GM12878 (cell line): ENCODE data around the gene EIF2B4. TPM values are rescaled to one million over a fixed set of nuclear protein-coding genes. Genes with fewer than 3 reads are reported as not detected.

ENCODE experiments used
- ATAC-seq: fragments of 200-7000 bp; cut with Tn5 transposase; 3 replicates; pipeline ENCODE4 v1.9.1; 2020; ENCODE audit warnings: mild to moderate bottlenecking, moderate library complexity
- BruUV-seq: library from RNA; stranded (reverse); fragments of 400-500 nt; replicated peaks from 2 replicates; lab custom pipeline; 2021; lab: Mats Ljungman, UMichigan
- CTCF ChIA-PET: fragments of 300-600 bp; sonication (Branson Sonifier 250); formaldehyde crosslinking; extraction: SDS; loops from one replicate; lab custom pipeline; 2021; ENCODE audit warnings: inconsistent platforms; lab: Yijun Ruan, JAX
- POLR2A ChIA-PET: fragments of 350-600 bp; formaldehyde crosslinking; extraction: SDS; loops from one replicate; lab custom pipeline; 2021; ENCODE audit warnings: inconsistent platforms; lab: Charles Lee
- RAD21 ChIA-PET: fragments of 300-600 bp; sonication (Branson Sonifier 250); formaldehyde crosslinking; loops from one replicate; lab custom pipeline; 2023; ENCODE audit warnings: antibody characterized with exemption; ENCODE audit not compliant: unreplicated experiment; lab: Charles Lee
- SMC1A ChIA-PET: fragments of 300-600 bp; sonication (Branson Sonifier 250); formaldehyde crosslinking; loops from one replicate; lab custom pipeline; 2023; ENCODE audit not compliant: unreplicated experiment, uncharacterized antibody; lab: Charles Lee
- DNase-seq: peaks from one replicate; pipeline ENCODE4 v3.0.0-alpha.2; 2011; ENCODE audit warnings: low read depth, low spot score
- FAIRE-seq: peaks from 3 replicates; lab custom pipeline; 2011; peaks lifted over from hg19 to GRCh38; lab: Jason Lieb, UNC
- H2AFZ ChIP-seq: 2 replicates; pipeline ENCODE4 v1.6.0; 2011; ENCODE audit warnings: low read depth, low read length, control low read depth; ENCODE audit not compliant: control insufficient read depth
- H3K27ac ChIP-seq: 2 replicates; pipeline ENCODE4 v1.5.1; 2011; ENCODE audit warnings: control low read depth; ENCODE audit not compliant: control insufficient read depth, insufficient read depth
- H3K27me3 ChIP-seq, 2 experiments: replicated peaks in 1 of 2; 2 replicates each; pipeline versions ENCODE4 v1.6.0 to v1.6.1; 2011; ENCODE audit warnings: low read length in 1 of 2; ENCODE audit not compliant: control insufficient read depth in 2 of 2, insufficient read depth in 2 of 2
- H3K36me3 ChIP-seq, 2 experiments: 2 replicates each; pipeline ENCODE4 v1.5.1; 2011; ENCODE audit warnings: low read length in 1 of 2; ENCODE audit not compliant: control insufficient read depth in 2 of 2, insufficient read depth in 2 of 2
- H3K4me1 ChIP-seq: 2 replicates; pipeline ENCODE4 v1.6.1; 2011; ENCODE audit warnings: mild to moderate bottlenecking, low read length, moderate library complexity, mixed read lengths; ENCODE audit not compliant: control insufficient read depth, insufficient read depth
- H3K4me2 ChIP-seq: 2 replicates; pipeline ENCODE4 v1.6.0; 2011; ENCODE audit warnings: control low read depth; ENCODE audit not compliant: control insufficient read depth, insufficient read depth
- H3K4me3 ChIP-seq: fragments of 200-600 bp; sonication (generic); 2 replicates; pipeline ENCODE4 v1.5.1; 2016
- H3K79me2 ChIP-seq: 2 replicates; pipeline ENCODE4 v1.6.0; 2011; ENCODE audit warnings: low read length; ENCODE audit not compliant: control insufficient read depth, insufficient read depth
- H3K9ac ChIP-seq: 2 replicates; pipeline ENCODE4 v1.8.0; 2011; ENCODE audit warnings: low read length, control low read depth, mixed read lengths; ENCODE audit not compliant: control insufficient read depth, insufficient read depth
- H3K9me3 ChIP-seq: replicated peaks from 3 replicates; pipeline ENCODE4 v1.5.1; 2011; ENCODE audit warnings: mild to moderate bottlenecking, low read length; ENCODE audit not compliant: control insufficient read depth, insufficient read depth
- H4K20me1 ChIP-seq: 2 replicates; pipeline ENCODE4 v1.6.0; 2011; ENCODE audit not compliant: control insufficient read depth, insufficient read depth
- ESRRA ChIP-seq: IDR thresholded peaks from 2 replicates; pipeline ENCODE4 v1.6.1; 2012; ENCODE audit warnings: mild to moderate bottlenecking, low read length, improper control_type of control experiment
- FOXM1 ChIP-seq: IDR thresholded peaks from 2 replicates; pipeline ENCODE4 v1.6.1; 2012; ENCODE audit warnings: low read depth, mild to moderate bottlenecking, inconsistent platforms, low read length, moderate library complexity
- MTA3 ChIP-seq: IDR thresholded peaks from 2 replicates; pipeline ENCODE4 v1.6.1; 2012; ENCODE audit warnings: low read length, inconsistent platforms, borderline replicate concordance
- PML ChIP-seq: IDR thresholded peaks from 2 replicates; pipeline ENCODE4 v1.6.1; 2012; ENCODE audit warnings: low read length, inconsistent platforms
- POLR2AphosphoS2 ChIP-seq: IDR thresholded peaks from 2 replicates; pipeline ENCODE4 v1.6.1; 2011; ENCODE audit warnings: low read depth, mild to moderate bottlenecking, low read length, improper control_type of control experiment, moderate library complexity
- RAD21 ChIP-seq: IDR thresholded peaks from 2 replicates; pipeline ENCODE4 v1.6.1; 2011; ENCODE audit warnings: mild to moderate bottlenecking, low read depth, low read length, moderate library complexity; ENCODE audit not compliant: insufficient read depth
- WGBS: methylation state at CpG from one replicate; pipeline ENCODE4 v1.1.6; 2016; ENCODE audit warnings: low lambda C conversion rate; ENCODE audit not compliant: insufficient replicate concordance, insufficient coverage; ENCODE audit errors: missing lambda C conversion rate; 5-methylcytosine and 5-hydroxymethylcytosine counted together
- in situ Hi-C: fragments of 300-500 bp; cut with MboI; formaldehyde crosslinking; loops from 9 replicates; pipeline ENCODE4 v1.14.3; 2018; ENCODE audit warnings: mixed read lengths
- intact Hi-C: fragments of 100-400 bp; cut with micrococcal nuclease; formaldehyde crosslinking; loops from one replicate; pipeline ENCODE4 v1.14.2; 2022; ENCODE audit not compliant: unreplicated experiment
- polyA plus RNA-seq, 11 experiments: library from polyadenylated mRNA; depleted of rRNA in 4 of 11; unstranded in 6 of 11; stranded (reverse) in 5 of 11; fragments of >200 nt; fragmentation: Nextera tagmentation in 4 of 11; fragmentation: Illumina TruSeq in 1 of 11; extraction: Ambion mirVana in 4 of 11; extraction: Trizol in 1 of 11; gene quantifications; 1 replicate in 1 of 11; 2 replicates in 10 of 11; pipeline versions ENCODE4 v1.2.1 to v1.2.3, GENCODE V29; 2011 to 2016; ENCODE audit warnings: inconsistent platforms in 2 of 11, missing spikeins in 2 of 11, low read depth in 1 of 11
- total RNA-seq, 4 experiments: library from RNA; depleted of rRNA in 3 of 4; stranded (reverse); fragments of >200 nt in 3 of 4; fragmentation: Illumina TruSeq in 1 of 4; extraction: Trizol in 1 of 4; gene quantifications; 2 replicates each; pipeline versions ENCODE4 v1.2.1 to v1.2.3, GENCODE V29; 2013 to 2021

The EIF2B4 gene
- total and polyA plus RNA-seq, 10 of the 15 experiments (the other 5 are each of a cell fraction or from before 2014, with no cell fraction given) = 13.4 to 53.9 (median 27.5) TPM

DNA sequence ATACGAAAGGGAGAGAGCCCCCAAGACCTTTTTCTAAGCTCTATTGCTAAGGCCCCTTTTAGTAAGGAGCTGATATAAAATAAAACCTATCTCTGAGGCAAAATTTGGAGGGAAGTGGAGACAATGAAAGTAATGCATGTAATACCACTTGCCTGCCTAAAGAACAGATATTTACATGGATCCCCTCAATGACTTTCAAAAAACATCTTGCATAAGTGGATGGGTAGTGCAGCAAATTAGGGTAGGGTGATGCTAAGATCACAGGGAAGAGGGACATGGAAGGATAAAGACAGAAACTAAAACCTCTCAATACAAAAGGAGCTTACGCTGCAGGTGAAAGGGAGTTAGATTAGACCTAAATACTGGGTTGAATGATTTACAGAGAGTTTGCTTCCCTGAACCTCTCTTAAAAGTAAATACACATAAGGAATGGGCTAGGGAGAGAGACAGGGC, 9.3 kb upstream of the EIF2B4 start:
- CTCF ChIA-PET = interaction anchor here (0.6 to 2.8 kb wide), 8 partner anchors 8 to 304 kb away, joined by 3 to 14 read pairs (median 4); partner anchors contain the start of gene NRBP1
- Histone ChIP-seq H3K36me3 (peaks cover 37 to 49% of the 10 kb centered on the region in 2 experiments), H4K20me1 (no peaks in the 10 kb centered on the region; the same call in 1 of the 2 replicates), H3K27me3 (no peaks in the 10 kb centered on the region)
- in situ Hi-C loops = no loop called here
- no peak for DNase-seq
- intact Hi-C loops = no loop called here
- RAD21 ChIA-PET = interaction anchor here (0.7 to 1.3 kb wide), 3 partner anchors 22 to 51 kb away, joined by 3 to 4 read pairs (median 3); no protein-coding TSS in a partner anchor
- TF ChIP-seq FOXM1 (no peak), RAD21 (no peak), MTA3 (0 out of 2 replicates have a peak, but pooled peaks have one; percentile 26), POLR2AphosphoS2 (0 out of 2 replicates have a peak, but pooled peaks have one; percentile 13), ESRRA (no peak), PML (0 out of 2 replicates have a peak, but pooled peaks have one; percentile 34)
- TF ChIP-seq, all 136 proteins: peak for 3
- H3K9ac ChIP-seq = peak overlapping the region; percentile 96
- ATAC-seq (no peak), FAIRE-seq (no peak)
- peak overlapping the region; percentile 69 for H3K4me3 ChIP-seq
- H3K79me2 ChIP-seq = peaks cover 15% of the 10 kb centered on the region
- ChIA-PET POLR2A (interaction anchor here (1.2 to 2.8 kb wide), 7 partner anchors 8 to 302 kb away, joined by 3 to 23 read pairs (median 6); partner anchors contain the start of genes GTF3C2, NRBP1 and PPM1G), SMC1A (interaction anchor here (1.0 to 3.1 kb wide), 5 partner anchors 8 to 329 kb away, joined by 3 to 9 read pairs (median 3); partner anchors contain the start of genes AGBL5, EIF2B4 and MPV17)
- H3K4me1 ChIP-seq = peaks cover 9% of the 10 kb centered on the region; the same call in 1 of the 2 replicates
- no peaks in the 10 kb centered on the region for H3K9me3 ChIP-seq
- H3K27ac ChIP-seq = peak overlapping the region; percentile 96
- 91% methylated on average over 2 of the region's 2 CpGs for WGBS
- H3K4me2 ChIP-seq = peak overlapping the region; percentile 97
- BruUV-seq = TSS peak; percentile 8
- H2AFZ ChIP-seq = no peak overlapping the region
